NCI-H1092 (cell line): ENCODE data around the gene SCUBE1.
A peak's percentile ranks its signal among the peaks of the same experiment; 100 is the strongest.

Experiments
- DNase-seq: peaks from one replicate; lab custom pipeline; 2025; lab: John Stamatoyannopoulos, UW

The SCUBE1 gene

DNA sequence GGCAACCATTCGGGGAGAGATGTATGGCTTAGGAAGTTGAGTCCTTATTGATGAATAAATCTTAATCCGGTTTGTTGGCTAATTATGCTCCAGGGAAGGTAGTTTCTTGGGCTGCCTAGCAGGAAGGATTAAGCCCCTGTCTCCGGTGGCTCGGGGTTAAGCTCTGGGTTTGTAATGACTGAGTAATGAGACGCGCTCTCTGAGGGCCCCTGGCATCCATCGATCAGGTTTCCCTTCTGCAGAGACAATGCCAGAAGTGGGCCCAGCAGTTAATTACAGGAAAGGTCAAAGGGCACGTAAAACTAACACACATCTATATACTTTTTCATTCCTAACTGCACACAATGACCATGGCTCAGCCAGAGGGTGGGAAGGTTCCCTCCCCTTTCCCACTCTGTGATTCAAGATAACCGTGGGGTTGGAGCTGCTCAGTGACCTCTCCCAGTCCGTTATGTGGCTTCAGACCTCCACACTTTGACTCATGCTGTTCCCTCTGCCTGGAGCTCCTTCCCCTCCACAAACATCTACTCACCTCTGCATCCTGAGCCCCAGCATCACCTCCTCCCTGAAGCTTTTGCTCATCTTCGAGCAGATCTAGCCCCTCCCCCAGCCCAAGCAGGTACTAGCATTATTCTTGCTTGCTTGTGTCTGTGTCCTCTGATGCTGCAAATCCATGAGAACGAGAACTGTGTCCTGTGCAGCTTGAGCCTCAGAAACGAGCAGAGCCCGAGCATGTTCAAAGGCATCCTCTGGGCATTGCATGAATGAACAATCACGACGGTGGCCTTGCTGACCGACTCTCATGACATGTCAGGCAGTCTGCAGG is 16.6 kb downstream of the SCUBE1 start:
- DNase-seq: no peak

DNA sequence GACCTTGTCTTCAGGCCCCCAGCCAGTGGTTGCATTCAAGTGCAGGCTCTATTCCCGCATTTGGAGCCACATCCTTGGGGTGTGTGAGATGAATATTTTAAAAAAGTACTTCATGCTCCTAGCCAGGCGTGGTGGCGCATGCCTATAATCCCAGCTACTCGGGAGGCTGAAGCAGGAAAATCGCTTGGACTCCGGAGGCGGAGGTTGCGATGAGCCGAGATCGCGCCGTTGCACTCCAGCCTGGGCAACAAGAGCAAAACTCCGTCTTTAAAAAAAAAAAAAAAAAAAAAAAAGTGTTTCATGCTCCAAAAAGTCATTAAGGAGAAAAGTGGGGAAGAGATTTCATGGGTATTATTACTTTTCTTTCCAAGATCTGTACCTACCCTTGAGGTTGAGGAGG is 18.0 kb downstream of the SCUBE1 start:
- no peak for DNase-seq

DNA sequence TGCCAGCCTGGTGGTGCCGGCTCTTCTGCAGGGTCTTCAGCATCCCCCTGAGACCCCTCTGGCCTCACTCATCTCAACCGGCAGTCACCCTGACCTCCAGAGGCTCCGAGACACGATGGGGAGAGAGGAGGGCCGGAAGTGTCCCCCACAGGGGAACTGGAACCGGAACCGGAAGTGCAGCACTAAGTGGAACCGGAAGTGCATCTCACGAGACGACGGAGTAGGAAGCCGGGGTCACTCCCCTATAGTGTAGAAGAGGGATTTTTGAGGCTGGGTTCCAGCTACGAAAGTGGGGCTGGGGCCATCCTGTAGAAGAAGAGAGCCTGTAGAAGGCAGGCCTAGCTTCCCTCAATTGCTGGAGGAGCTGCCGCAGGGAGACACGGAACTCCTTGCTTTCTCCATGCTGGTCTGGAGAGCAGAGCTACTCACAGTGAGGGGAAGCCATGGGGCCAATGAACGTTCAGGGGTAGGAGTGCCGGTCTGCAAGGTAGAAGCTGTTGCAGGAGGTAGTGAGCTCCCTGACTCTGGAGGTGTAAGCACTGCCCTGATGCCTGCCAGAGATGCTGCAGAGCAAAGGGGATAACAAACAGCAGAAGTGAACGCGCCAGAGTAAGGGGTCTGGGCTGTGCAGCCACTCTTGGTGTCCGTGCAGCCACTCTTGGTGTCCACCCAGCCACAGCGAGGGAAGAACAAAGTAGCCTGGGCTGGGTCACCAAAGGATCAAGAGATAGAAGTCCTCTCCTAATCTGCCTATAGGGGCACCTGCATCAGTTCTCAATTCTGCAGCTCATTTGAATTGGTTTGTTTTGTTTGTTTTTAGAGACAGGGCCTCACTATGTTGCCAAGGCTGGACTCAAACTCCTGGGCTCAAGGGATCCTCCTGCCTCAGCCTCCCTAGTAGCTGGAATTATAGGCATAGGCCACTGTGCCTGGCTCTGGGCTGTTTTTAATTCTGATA is 21.9 kb downstream of the SCUBE1 start:
- DNase-seq: no peak

DNA sequence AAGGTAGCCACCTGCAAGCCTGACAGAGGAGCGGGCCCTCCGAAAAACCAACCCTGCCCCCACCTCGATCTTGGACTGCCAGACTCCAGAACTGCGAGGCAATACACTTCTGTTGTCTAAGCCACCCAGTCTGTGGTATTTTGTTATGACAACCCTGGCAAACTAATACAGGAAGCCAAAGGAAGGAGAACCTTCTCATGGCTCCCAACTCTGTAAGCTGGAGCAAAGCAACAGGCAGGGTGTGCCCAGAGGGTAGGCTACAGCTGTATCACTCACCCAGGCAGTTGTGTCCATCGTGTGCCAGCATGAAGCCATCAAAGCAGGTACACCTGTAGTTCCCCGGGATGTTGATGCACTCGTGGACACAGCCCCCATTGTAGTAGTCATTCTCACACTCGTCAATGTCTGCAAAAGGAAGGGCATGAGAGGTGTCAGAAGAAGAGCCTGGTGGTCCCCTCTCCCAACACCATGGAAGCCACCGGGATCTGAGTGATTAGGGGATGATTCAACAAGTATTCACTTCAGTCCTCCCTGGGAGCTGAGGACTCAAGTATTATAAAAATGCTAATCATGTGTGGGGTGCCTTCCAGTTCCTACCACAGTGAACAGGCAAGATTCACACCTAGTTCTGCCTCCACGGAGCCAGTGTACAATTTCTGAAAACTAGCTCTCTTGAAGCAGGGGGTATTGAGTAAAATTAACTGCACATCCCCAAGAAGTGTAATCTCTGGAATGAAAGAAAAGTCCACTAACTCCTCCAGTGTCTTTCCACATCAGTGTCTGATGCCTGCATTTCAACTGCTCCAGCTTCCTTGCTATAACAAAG is 23.3 kb downstream of the SCUBE1 start:
- DNase-seq: no peak

DNA sequence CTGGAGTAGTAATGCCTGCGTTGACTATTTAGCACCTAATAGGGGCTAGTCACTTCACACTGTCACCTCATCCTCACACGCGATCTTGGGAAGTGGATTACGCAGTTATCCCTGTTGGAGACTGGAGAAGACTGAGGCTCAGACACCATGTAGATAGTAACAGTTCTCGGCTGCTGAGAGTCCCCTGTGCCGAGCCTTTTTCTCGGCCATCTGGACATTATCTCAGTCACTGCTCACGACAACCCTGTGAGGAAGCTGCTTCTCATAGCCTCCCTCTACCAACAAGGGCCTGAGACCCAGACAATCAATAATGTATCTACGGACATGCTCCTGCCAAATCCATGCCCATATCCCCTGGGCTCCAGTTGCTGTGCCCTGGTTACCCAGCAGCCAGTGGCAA is 25.9 kb downstream of the SCUBE1 start:
- DNase-seq: no peak

DNA sequence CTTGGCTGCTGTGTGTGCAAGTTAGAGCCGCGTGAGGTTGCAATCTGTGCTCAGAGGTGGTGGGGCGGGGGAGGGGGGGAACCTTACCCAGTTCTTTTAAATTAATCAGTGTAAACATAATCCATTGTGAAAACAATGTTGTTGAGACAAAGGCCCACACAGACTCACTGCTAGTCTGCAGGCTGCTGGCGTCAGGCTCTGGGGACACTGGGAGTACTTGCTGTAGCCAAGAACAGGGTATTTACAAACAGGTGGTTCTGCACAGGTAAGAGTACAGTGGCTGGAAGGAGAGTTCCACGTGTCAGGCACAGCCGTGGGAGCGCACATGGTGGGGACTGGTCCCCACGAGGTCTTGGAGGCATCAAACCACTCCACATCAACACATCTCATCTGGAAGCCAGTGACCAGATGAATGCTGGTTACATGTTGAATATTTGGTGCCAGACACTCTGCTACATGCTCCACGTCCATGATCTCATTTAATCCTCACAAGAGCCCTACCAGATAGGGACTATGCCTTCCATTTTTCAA is 27.4 kb downstream of the SCUBE1 start:
- no peak for DNase-seq

DNA sequence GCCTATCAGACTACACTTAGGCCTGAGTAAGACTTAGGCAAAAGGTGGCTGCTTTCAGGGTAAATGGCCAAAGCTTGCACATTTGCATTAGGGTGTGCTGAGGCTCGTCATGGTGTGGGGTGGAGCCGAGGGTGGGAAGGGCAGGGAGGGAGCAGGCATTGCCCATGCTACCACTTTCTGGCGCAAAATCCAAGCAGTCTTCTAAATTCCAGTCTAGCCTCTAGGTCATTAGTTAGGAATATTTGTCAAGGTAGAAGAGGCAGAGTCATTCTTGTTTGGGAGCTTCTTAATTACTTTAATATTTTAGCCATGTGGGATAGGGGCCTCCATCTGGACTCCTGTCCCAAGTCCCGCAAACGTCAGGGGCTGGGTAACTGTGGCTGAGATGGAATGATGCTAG is 28.6 kb downstream of the SCUBE1 start:
- no peak for DNase-seq

DNA sequence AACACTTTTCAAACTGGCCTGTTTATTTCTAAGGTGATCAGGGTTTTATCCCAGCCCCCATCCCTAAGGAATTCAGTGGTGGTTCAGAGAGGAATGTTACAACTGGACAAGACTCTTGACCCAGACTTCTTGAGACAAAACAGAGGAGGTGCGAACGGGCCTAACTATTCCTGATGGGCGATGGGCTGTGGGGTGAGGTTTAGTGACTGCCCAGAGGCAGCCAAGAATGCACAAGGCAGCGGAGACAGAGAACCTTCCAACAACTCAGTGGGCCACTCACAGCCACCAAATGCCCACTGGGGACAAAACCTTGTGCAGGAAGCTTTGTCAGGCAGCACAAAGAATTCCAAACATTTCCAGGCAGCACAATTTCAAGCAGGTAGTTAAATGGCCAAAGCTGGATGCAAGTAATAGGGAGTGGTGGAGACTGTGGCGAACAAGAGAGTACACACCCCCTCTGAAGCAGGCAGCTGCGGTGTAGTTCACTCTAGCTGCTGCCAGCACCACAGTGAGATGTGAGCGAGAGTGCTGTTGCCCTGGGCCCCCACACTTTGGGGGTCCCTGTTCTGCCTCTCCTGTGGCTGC is 29.2 kb downstream of the SCUBE1 start:
- no peak for DNase-seq

DNA sequence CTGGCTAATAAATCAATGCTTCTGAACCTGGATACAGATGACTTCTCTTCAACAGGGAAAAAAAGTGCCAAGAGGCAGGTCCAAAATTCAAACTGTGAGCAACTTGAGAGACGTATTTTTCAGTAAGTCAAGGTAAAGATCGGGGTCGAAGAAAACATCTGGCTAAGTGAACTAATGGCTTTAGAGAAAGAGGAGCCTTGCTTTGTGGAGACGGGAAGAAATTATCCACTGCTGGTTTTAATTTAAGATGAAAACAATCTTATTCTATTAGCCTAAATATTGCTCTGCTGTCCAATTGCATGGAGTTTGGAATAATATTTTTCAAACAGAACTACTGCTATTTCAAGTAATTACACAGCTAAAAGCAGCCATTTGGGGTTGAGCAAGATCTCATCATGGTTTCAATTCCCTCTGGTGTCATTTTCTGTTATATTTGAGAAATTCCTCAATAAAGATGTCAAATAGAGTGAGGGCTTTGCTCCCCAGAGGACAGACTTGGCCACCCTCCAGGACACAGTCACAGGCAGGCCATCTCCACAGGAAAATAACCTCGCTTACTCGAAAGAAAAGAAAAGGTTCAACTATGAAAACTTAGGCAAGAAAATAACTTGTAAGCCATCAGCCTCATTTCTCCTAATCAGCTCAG is 29.8 kb downstream of the SCUBE1 start:
- DNase-seq: no peak

DNA sequence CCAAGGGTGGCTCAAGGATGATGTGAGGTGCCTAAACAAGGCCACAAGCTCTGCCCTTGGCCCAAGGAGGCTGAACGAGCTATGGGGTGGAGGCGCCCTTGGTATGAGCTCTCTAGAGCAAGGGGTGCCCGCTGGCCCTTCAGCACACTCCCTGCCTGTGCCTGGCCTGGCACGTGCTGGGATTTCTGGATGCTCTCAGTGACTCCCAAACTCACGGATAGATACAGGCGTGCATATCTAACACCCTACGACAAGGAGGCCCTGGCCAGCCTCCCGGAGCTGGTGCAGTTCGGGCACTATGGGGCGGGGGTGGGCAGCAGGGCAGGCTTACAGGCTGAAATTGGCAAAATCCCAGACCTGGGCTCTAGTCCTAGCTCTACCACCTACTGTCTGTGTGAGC is 30.6 kb downstream of the SCUBE1 start:
- DNase-seq: no peak

DNA sequence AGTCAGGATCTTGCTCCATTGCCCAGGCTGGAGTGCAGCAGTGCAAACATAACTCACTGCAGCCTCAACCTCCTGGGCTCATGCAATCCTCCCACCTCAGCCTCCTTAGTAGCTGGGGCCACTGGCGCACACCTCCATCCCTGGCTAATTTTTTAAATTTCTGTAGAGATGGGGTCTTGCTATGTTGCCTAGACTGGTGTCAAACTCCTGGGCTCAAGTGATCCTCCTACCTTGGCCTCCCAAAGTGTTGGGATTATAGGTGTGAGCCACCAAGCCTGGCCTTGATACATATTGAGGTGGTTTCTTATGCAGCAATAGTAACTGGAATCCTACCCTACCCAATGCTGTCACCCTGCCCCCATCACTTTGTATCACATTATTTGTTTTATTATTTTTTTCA is 32.4 kb downstream of the SCUBE1 start:
- DNase-seq: no peak

DNA sequence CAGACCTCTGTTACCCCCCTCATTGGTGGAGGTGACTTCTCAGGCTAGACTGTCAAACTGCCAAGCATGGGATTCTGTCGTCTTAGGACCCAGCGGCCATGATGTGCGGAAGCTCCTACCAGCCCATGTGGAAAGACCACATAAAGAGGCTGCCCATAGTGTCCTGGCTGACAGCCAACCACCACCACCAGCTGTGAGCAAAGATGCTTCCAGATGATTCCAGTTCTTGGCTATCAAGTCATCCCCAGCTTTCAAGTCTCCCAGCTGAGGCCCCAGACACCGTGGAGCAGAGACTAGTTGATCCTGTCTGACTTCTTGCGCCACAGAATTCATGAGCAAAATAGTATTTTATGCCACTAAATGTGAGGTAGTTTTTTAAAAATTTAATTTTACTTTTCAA is 32.9 kb downstream of the SCUBE1 start:
- DNase-seq: no peak

DNA sequence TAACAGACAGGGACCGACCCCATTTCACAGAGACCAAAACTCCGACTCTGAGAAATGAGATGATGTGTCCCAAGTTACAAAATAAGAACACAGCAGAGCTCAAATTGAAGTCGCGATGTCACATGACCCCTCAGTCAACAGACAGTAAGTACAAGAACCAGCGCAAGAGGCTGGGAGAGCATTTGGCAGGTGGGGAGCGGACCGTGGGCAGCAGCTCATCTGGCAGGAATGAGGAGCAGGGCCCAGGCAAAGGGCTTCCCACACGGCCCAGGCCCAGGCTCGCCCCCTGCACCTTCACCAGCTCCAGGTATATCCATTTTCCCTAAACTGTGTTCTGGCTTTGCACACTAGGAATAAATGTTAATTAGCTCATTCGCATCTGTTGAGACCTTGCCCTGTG is 34.3 kb downstream of the SCUBE1 start:
- DNase-seq: no peak

DNA sequence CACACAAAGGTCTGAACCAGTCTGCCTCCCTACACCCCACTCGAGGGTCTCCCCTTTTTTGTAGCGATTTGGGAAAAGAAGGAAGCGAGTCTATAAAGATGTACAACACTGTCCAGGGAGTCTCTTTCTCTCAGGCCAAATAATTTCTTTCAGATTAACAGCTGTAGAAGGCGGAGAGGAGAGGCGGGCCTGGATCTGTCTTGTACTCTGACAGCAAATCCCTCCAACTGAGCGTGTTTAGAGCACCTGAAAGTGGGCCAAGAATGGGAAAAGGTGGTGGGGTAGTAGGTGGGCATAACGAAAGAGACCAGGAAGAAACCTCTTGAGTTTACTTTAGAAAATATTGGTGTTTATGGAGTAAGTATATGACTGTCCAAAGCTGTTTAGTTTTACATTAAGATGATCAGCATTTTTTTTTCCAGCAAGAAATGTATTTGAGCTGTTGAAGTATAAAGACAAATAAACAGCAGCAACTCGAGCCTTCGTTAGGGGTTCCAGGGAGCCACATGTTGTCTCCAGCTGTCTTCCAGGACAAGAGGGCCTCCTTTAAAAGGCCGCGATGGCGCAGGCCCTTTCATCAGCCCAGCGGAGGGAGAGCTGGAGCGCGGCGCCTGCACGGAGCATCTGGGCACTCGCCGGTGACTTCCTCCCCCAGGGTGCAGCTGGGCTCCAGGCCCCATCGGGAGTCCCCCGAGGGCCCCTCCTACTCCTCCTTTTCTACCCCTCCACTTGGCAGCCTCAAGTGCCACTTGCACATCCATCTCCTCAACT is 34.9 kb downstream of the SCUBE1 start:
- DNase-seq: no peak

DNA sequence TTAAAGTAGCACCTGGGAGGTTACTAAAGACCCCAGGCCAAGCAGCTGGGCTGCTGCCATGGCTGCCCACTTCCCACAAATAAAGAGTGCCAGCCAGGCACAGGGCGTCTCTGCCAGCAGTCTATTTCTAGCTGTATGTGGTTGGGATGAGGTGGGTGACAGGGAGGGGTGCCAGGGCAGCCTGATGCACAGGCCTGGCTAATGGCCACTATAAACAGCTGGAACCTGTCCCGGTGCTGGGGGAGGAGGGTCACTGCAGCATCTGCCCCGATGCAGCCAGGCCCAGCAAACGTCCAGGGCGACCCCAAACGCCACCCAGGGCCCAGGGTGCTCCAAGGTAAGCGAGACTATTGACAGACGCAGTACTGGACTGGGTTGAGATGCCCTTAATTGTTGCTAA is 37.4 kb downstream of the SCUBE1 start:
- peak; percentile 23 for DNase-seq

DNA sequence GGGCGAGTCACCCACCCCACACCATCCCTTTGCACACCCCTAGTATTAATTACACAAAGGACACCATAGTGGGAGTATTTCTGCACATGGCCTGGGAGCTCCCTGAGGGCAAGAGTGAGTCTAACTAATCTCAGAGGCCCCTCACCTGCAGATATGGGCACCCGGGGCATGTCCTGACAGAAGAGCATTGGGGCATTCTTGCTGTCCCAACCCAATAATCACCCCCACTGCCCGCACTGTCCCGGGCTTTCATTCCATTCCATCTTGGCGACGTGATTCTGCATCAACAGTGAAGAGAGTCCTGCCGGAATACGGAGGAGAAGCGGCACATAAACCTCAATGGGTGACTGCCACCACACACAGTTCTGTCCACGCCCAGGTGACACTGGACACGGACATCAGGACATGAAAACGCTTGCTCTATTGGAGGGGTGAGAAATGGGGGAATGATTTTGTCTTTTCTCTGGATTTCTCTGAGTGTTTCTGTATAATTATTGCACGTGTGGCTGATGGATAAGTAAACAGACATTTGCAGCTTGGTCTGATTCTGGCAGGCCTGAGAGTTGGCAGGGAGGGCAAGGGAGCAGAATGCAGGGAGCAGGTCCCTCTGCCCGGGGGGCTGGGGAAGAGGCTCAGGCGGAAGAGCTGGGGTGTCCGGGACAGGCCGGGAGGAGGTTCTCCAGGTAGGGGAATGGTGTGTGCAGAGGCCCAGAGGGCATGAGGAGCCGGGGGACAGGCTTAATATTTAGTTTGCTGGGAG is 38.2 kb downstream of the SCUBE1 start:
- DNase-seq: no peak

DNA sequence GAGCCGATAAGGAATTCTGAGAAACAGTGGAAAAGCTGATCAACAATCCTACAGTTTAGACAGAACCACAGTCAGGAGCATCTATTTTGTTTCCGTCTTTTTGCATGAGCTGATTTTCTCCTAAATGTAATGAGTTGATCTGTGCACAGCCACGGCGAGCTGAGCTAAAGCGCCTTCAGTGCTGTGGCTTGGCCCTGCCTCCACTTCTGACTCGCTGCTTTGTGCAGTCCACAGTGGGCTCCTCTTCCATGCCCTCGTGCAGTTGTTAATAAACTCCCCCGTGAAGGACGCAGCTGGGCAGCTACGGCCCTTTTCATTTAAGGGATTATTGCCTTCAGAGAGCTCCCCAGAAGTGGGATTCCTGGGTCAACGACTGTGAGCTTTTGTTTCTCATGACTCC is 39.4 kb downstream of the SCUBE1 start:
- DNase-seq: no peak

DNA sequence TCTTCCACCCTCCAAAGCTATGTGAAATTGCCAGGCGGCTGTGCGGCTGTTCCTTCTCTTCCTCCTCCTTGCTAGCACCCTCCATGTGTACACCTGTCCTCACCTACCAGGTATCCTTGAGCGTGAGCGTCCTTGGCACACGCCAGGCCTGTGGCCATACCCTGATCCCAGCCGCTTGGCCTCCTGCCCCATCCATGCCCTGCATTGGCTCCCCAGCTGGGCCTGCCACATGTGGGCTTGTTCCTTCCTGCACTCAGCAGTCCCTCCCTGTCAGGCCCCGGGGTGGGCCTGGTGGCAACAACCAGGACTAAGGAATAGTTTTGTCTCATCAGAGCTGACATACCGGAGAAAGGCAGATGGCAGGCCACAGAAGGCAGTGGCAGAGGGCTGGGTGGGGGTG is 40.0 kb downstream of the SCUBE1 start:
- DNase-seq: no peak

DNA sequence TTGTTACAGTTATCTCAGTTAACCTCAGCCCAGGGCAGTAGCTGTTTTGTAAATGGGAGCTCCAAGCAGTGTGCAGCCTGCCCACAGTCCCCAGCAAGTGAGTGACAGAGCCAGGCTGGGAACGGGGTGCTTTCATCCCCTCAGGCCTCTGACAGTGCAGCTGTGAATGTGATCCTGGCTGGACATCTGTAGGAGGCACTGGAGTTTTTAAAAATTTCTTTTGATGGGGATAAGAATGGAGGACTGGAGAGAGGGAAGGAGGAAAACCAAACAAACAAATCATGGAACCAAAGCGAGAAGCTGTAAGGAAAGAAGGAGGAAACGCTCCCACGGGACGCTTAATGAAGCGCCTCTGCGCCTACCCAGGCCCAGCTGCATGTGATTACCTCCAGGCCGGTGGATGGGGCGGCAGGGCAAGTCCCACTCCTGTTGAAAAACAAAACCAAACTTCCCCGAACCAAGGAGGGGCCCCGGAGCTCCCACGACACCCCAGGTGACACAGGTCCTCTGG is 40.6 kb downstream of the SCUBE1 start:
- no peak for DNase-seq
